HG02981 (cell line): Measurements from ENCODE around the gene ABI1.
A peak's percentile ranks its signal among the peaks of the same experiment; 100 is the strongest.

Experiments
- ATAC-seq: cut with Tn5 transposase; IDR thresholded peaks from one replicate; pipeline ENCODE4 v1.9.1; 2021; ENCODE audit warnings: mild to moderate bottlenecking, moderate library complexity; ENCODE audit not compliant: unreplicated experiment

Gene ABI1

GRCh38 chr10:26721561-26721960, 139.2 kb downstream of the ABI1 start:
- ATAC-seq = no peak

GRCh38 chr10:26717476-26717875, 143.3 kb downstream of the ABI1 start:
- no peak for ATAC-seq

GRCh38 chr10:26715137-26715487, 145.6 kb downstream of the ABI1 start:
- ATAC-seq = no peak

- ATAC-seq = no peak
Measured at GRCh38 chr10:26714415-26715136, 146.2 kb downstream of the ABI1 start.

GRCh38 chr10:26711324-26711723, 149.4 kb downstream of the ABI1 start:
- no peak for ATAC-seq

- ATAC-seq = no peak
Measured at GRCh38 chr10:26706936-26707335, 153.8 kb downstream of the ABI1 start.

GRCh38 chr10:26706206-26706605, 154.6 kb downstream of the ABI1 start:
- ATAC-seq = no peak

- no peak for ATAC-seq
Measured at GRCh38 chr10:26703974-26704373, 156.8 kb downstream of the ABI1 start.

- no peak for ATAC-seq
Measured at GRCh38 chr10:26703096-26703495, 157.7 kb downstream of the ABI1 start.

- ATAC-seq = no peak
Measured at GRCh38 chr10:26700884-26701630, 159.7 kb downstream of the ABI1 start.

- ATAC-seq = no peak
Measured at GRCh38 chr10:26699631-26700030, 161.1 kb downstream of the ABI1 start.

- ATAC-seq = no peak
Measured at GRCh38 chr10:26698909-26699308, 161.8 kb downstream of the ABI1 start.

- no peak for ATAC-seq
Measured at GRCh38 chr10:26697922-26698608, 162.7 kb downstream of the ABI1 start.

- ATAC-seq = peak; percentile 74
Measured at GRCh38 chr10:26697163-26697921, 163.4 kb downstream of the ABI1 start, which contains the start of gene PDSS1. PDSS1 (plus strand) TSS chr10:26697701; CDS start chr10:26697712, 11 bp downstream.

GRCh38 chr10:26696786-26697162, 164.0 kb downstream of the ABI1 start:
- ATAC-seq = no peak
